Panc1 (cell line): ENCODE measurements around the gene LATS2. TPM values are rescaled to one million over a fixed set of nuclear protein-coding genes. Genes with fewer than 3 reads are reported as not detected.
A peak's percentile ranks its signal among the peaks of the same experiment; 100 is the strongest.

Experiments
- ATAC-seq: fragments of 200-7000 bp; cut with Tn5 transposase; 2 replicates; pipeline ENCODE4 v1.9.1; 2020; ENCODE audit warnings: mild to moderate bottlenecking, moderate library complexity
- BruUV-seq: library from RNA; stranded (reverse); fragments of 400-500 nt; replicated peaks from 2 replicates; lab custom pipeline; 2021; lab: Mats Ljungman, UMichigan
- CTCF ChIA-PET: fragments of 300-600 bp; sonication (Branson Sonifier 250); formaldehyde crosslinking; loops from one replicate; lab custom pipeline; 2022; ENCODE audit warnings: antibody characterized with exemption; lab: Charles Lee
- POLR2A ChIA-PET: fragments of 300-600 bp; sonication (Branson Sonifier 250); formaldehyde crosslinking; loops from one replicate; lab custom pipeline; 2022; ENCODE audit warnings: antibody characterized with exemption; lab: Charles Lee
- DNase-seq: peaks from one replicate; pipeline ENCODE4 v3.0.0-alpha.2; 2010; ENCODE audit warnings: low read depth, low spot score
- H3K27ac ChIP-seq: 2 replicates; pipeline ENCODE4 v1.5.1; 2011; ENCODE audit warnings: mild to moderate bottlenecking, low read length, inconsistent platforms
- H3K27me3 ChIP-seq: fragments of 200-500 bp; sonication (Bioruptor generic); 2 replicates; pipeline ENCODE4 v1.6.0; 2014; ENCODE audit warnings: low read length, inconsistent platforms; ENCODE audit not compliant: control insufficient read depth, insufficient read depth
- H3K36me3 ChIP-seq: fragments of 200-500 bp; sonication (Bioruptor generic); 2 replicates; pipeline ENCODE4 v1.5.1; 2014; ENCODE audit warnings: inconsistent platforms, mild to moderate bottlenecking, low read length, moderate library complexity; ENCODE audit not compliant: control insufficient read depth, insufficient read depth
- H3K4me1 ChIP-seq: 2 replicates; pipeline ENCODE4 v1.5.1; 2011; ENCODE audit warnings: inconsistent platforms, mild to moderate bottlenecking, low read length, moderate library complexity; ENCODE audit not compliant: control insufficient read depth, insufficient read depth
- H3K4me3 ChIP-seq, 2 experiments: 2 replicates each; pipeline ENCODE4 v1.5.1; 2011 to 2012; ENCODE audit warnings: low read depth in 2 of 2, low read length in 2 of 2, mild to moderate bottlenecking in 2 of 2, inconsistent platforms in 1 of 2, moderate library complexity in 1 of 2
- H3K9me3 ChIP-seq: fragments of 200-500 bp; sonication (Bioruptor generic); 2 replicates; pipeline ENCODE4 v1.5.1; 2014; ENCODE audit warnings: low read depth, mild to moderate bottlenecking, inconsistent platforms, low read length, moderate library complexity; ENCODE audit not compliant: control insufficient read depth, insufficient read depth
- POLR2AphosphoS5 ChIP-seq: IDR thresholded peaks from 2 replicates; pipeline ENCODE4 v1.6.1; 2012; ENCODE audit warnings: mild to moderate bottlenecking, low read depth, low read length, moderate library complexity
- SIN3A ChIP-seq: IDR thresholded peaks from 2 replicates; pipeline ENCODE4 v1.6.1; 2012; ENCODE audit warnings: low read depth, mild to moderate bottlenecking, low read length, moderate library complexity, borderline replicate concordance; ENCODE audit not compliant: insufficient read depth
- TCF7L2 ChIP-seq: IDR thresholded peaks from 2 replicates; pipeline ENCODE4 v1.6.1; 2011; ENCODE audit warnings: mild to moderate bottlenecking, low read depth, low read length, inconsistent platforms
- in situ Hi-C: cut with HindIII; loops from 2 replicates; pipeline ENCODE4 v1.10.0; 2016; ENCODE audit warnings: low sequenced_read_pairs, low pct_unique_long_range_greater_than_20kb
- intact Hi-C: fragments of 100-400 bp; cut with micrococcal nuclease; formaldehyde crosslinking; loops from one replicate; pipeline ENCODE4 v1.10.0; 2022; ENCODE audit not compliant: unreplicated experiment
- total RNA-seq: library from RNA; stranded (reverse); gene quantifications from one replicate; pipeline ENCODE4 v1.2.1, GENCODE V29; 2021; ENCODE audit not compliant: unreplicated experiment
- TF ChIP-seq, protein P1 (sequence below): fragments of 450-650 bp; IDR thresholded peaks from 2 replicates; pipeline ENCODE4 v1.5.1; 2017; ENCODE audit warnings: mild to moderate bottlenecking
- TF ChIP-seq, protein P2 (sequence below), 2 experiments: IDR thresholded peaks; 2 replicates each; pipeline ENCODE4 v1.6.1; 2011 to 2012; ENCODE audit warnings: low read depth in 2 of 2, control low read depth in 1 of 2, low read length in 1 of 2, mild to moderate bottlenecking in 1 of 2, moderate library complexity in 1 of 2; ENCODE audit not compliant: insufficient read depth in 1 of 2

Gene LATS2
- total RNA-seq, 1 experiment from 2014 or later, result 24.5 TPM

GRCh38 chr13:20939662-20940061 lies 121.7 kb downstream of the LATS2 start:
- CTCF ChIA-PET, result no interaction called here
- Histone ChIP-seq H3K4me1 (no peaks in the 10 kb centered on the region), H3K27ac (no peak overlapping the region), H3K4me3 (no peak overlapping the region), H3K36me3 (no peaks in the 10 kb centered on the region), H3K9me3 (no peaks in the 10 kb centered on the region), H3K27me3 (no peaks in the 10 kb centered on the region)
- DNase-seq (no peak), ATAC-seq (no peak)
- POLR2A ChIA-PET, result no interaction called here
- intact Hi-C loops, result no loop called here
- no TSS peak for BruUV-seq
- in situ Hi-C loops, result no loop called here
- no peak for TF ChIP-seq SIN3A
- TF ChIP-seq POLR2AphosphoS5, result no peak
- no peak for TF ChIP-seq TCF7L2
- TF ChIP-seq, protein P1, sequence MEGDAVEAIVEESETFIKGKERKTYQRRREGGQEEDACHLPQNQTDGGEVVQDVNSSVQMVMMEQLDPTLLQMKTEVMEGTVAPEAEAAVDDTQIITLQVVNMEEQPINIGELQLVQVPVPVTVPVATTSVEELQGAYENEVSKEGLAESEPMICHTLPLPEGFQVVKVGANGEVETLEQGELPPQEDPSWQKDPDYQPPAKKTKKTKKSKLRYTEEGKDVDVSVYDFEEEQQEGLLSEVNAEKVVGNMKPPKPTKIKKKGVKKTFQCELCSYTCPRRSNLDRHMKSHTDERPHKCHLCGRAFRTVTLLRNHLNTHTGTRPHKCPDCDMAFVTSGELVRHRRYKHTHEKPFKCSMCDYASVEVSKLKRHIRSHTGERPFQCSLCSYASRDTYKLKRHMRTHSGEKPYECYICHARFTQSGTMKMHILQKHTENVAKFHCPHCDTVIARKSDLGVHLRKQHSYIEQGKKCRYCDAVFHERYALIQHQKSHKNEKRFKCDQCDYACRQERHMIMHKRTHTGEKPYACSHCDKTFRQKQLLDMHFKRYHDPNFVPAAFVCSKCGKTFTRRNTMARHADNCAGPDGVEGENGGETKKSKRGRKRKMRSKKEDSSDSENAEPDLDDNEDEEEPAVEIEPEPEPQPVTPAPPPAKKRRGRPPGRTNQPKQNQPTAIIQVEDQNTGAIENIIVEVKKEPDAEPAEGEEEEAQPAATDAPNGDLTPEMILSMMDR, result no peak
- TF ChIP-seq, protein P2, sequence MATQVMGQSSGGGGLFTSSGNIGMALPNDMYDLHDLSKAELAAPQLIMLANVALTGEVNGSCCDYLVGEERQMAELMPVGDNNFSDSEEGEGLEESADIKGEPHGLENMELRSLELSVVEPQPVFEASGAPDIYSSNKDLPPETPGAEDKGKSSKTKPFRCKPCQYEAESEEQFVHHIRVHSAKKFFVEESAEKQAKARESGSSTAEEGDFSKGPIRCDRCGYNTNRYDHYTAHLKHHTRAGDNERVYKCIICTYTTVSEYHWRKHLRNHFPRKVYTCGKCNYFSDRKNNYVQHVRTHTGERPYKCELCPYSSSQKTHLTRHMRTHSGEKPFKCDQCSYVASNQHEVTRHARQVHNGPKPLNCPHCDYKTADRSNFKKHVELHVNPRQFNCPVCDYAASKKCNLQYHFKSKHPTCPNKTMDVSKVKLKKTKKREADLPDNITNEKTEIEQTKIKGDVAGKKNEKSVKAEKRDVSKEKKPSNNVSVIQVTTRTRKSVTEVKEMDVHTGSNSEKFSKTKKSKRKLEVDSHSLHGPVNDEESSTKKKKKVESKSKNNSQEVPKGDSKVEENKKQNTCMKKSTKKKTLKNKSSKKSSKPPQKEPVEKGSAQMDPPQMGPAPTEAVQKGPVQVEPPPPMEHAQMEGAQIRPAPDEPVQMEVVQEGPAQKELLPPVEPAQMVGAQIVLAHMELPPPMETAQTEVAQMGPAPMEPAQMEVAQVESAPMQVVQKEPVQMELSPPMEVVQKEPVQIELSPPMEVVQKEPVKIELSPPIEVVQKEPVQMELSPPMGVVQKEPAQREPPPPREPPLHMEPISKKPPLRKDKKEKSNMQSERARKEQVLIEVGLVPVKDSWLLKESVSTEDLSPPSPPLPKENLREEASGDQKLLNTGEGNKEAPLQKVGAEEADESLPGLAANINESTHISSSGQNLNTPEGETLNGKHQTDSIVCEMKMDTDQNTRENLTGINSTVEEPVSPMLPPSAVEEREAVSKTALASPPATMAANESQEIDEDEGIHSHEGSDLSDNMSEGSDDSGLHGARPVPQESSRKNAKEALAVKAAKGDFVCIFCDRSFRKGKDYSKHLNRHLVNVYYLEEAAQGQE (IDR thresholded peaks at IDR 0.05; ENCODE audit: insufficient read depth in 1 of 2, low read depth in 2 of 2, low read length in 1 of 2), result no peak

DNA sequence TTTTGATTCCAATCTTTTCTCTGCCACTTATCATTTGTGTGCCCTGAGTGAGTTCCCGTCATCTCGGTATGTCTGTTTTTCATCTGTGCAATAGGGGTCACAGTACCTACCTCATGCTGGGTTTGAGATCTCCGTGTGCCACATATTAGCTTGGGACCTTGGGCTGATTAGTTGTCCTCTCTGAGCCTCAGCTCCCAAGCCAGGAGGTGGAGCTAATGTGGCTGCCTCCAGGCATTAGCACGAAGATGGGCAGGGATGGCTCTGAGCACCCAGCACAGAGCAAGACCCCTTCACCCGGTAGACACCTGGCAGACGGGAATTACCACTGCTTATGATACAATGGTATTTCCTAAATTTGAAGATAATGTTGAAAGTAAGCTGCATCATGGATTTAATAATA lies 123.1 kb downstream of the LATS2 start:
- intact Hi-C loops, result no loop called here
- no peak for TF ChIP-seq POLR2AphosphoS5
- no peak for TF ChIP-seq TCF7L2
- no peak for TF ChIP-seq SIN3A
- BruUV-seq, result no TSS peak

DNA sequence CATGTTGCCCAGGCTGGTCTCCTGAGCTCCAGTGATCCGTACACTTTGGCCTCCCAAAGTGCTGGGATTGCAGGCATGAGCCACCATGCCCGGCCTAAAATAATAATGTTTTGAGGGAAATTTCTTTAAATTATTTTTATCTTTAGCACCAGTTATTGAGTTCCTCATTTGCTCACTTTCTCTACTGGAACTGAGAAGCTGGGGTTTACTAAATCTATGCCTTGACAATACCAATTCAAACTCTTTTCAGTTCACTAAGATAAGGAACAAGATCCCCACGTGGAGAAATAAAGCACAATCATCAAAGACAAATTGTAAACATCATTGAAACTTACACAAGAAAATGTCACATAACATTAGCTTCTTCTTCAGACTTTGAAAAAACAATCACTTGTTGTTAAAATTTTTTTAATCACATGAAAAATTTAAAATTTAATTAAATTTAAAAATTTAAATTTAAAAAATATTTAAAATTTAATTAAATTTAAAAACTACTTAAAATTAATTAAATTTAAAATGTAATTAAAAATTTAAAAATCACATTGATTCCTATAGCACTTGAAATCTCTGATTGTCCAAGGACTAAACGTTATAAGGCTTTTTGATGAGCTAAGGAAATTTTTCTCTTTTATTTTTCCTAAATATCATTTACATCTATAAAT lies 133.7 kb downstream of the LATS2 start:
- Histone ChIP-seq H3K27me3 (no peaks in the 10 kb centered on the region), H3K27ac (no peak overlapping the region), H3K4me1 (no peaks in the 10 kb centered on the region), H3K4me3 (no peak overlapping the region), H3K9me3 (no peaks in the 10 kb centered on the region), H3K36me3 (no peaks in the 10 kb centered on the region)
- no peak for DNase-seq
- ATAC-seq, result no peak
- no TSS peak for BruUV-seq
- no peak for TF ChIP-seq POLR2AphosphoS5
- TF ChIP-seq, protein P2 (IDR thresholded peaks at IDR 0.05; ENCODE audit: insufficient read depth in 1 of 2, low read depth in 2 of 2, low read length in 1 of 2), result no peak
- TF ChIP-seq, protein P1, result no peak
- no peak for TF ChIP-seq SIN3A
- no peak for TF ChIP-seq TCF7L2
- ChIA-PET CTCF (no interaction called here), POLR2A (no interaction called here)
- intact Hi-C loops, result no loop called here
- in situ Hi-C loops, result no loop called here

More for the DNA sequence above, 123.1 kb downstream of the LATS2 start:
- CTCF ChIA-PET, result no interaction called here
- Histone ChIP-seq H3K4me3 (no peak overlapping the region), H3K27me3 (no peaks in the 10 kb centered on the region), H3K4me1 (no peaks in the 10 kb centered on the region), H3K27ac (no peak overlapping the region), H3K36me3 (no peaks in the 10 kb centered on the region), H3K9me3 (no peaks in the 10 kb centered on the region)
- POLR2A ChIA-PET, result interaction anchor here (0.5 to 0.7 kb wide), 2 partner anchors 34 to 107 kb away, joined by 3 to 5 read pairs; no protein-coding TSS in a partner anchor
- DNase-seq, result no peak
- in situ Hi-C loops, result no loop called here
- 0 out of 2 replicates have a peak, but pooled peaks have one; percentile 65 for ATAC-seq
